Stimulated activated naive CD8-positive, alpha-beta T cell treated with anti-CD3 and anti-CD28 coated beads, Interleukin-15, Interleukin-2, amounts not matched to agents 100 ng/mL and 50 ng/mL, for 24 hours (primary cell): ENCODE data around the gene FUT6.
"Not testable (repeated sequence)": the region's sequence is repeated elsewhere in the genome, so short reads cannot be mapped to it uniquely, and the experiment has no call there.

Source experiments
- H3K27ac Mint-ChIP-seq: one replicate; pipeline ENCODE4 v1.8.0; 2021; ENCODE audit warnings: mild to moderate bottlenecking, mixed read lengths
- H3K27me3 Mint-ChIP-seq: one replicate; pipeline ENCODE4 v1.8.0; 2021; ENCODE audit warnings: mixed read lengths
- H3K36me3 Mint-ChIP-seq: one replicate; pipeline ENCODE4 v1.8.0; 2021; ENCODE audit warnings: low read depth, mixed read lengths
- H3K4me1 Mint-ChIP-seq: one replicate; pipeline ENCODE4 v1.8.0; 2021; ENCODE audit warnings: low read depth, mixed read lengths
- H3K4me3 Mint-ChIP-seq: one replicate; pipeline ENCODE4 v1.8.0; 2021; ENCODE audit warnings: mild to moderate bottlenecking, mixed read lengths
- H3K9me3 Mint-ChIP-seq: one replicate; pipeline ENCODE4 v1.8.0; 2021; ENCODE audit warnings: mixed read lengths

FUT6 gene

DNA sequence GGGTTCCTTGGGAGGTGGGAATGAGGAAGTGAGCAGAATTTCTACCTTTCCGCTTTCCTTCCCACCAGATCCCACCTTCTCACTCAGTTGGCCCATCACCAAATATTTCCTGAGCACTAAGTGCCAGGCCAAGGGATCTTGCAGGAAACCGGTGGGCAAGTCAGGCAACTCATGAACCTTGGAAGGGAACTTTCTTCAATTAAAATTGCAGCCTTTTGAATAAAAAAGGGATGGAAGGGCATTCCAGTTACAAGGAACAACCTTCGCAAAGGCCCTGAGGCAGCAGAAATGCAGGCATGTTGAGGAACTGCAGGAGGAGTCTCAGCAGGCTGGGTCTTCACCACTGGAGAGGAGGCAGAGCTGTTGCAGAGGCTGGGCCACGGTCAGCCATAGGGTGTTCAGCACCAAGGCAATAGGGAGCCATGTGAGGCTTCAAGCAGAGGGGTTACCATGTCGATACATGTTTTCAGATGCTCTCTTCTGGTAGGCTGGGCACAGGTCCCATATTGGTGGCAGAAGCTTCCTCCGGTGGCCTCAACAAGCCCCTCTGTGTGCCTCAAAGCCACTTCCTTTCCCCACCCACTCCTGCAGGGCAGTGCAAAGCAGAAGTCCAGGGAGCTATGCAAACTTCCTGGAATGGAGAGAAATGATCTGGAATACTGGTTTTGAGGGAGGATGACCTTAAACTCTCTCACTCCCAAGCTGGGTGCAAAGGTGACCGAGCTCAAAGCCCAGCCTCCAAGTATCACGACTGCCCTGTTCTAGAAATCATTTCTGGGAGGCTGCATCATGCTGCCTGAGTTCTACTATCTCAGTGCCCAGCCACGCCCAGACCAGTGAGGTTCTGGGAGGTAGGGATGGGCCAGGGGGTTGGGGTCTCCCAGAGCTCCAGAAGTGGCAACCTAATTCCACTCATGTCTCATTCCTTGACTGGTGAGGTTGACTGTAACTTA, at the start of gene FUT6:
Gene FUT6 (minus strand): TSS at position 638 of the 953 bp plus-strand sequence. CDS start 7,135 bp downstream, outside the sequence.
- Mint-ChIP-seq H3K9me3 (no peaks in the 10 kb centered on the region), H3K27me3 (peaks cover 4% of the 10 kb centered on the region), H3K4me1 (peaks cover 9% of the 10 kb centered on the region), H3K4me3 (no peak within 1 kb of the TSS), H3K36me3 (no peaks in the 10 kb centered on the region), H3K27ac (no peak within 1 kb of the TSS)

DNA sequence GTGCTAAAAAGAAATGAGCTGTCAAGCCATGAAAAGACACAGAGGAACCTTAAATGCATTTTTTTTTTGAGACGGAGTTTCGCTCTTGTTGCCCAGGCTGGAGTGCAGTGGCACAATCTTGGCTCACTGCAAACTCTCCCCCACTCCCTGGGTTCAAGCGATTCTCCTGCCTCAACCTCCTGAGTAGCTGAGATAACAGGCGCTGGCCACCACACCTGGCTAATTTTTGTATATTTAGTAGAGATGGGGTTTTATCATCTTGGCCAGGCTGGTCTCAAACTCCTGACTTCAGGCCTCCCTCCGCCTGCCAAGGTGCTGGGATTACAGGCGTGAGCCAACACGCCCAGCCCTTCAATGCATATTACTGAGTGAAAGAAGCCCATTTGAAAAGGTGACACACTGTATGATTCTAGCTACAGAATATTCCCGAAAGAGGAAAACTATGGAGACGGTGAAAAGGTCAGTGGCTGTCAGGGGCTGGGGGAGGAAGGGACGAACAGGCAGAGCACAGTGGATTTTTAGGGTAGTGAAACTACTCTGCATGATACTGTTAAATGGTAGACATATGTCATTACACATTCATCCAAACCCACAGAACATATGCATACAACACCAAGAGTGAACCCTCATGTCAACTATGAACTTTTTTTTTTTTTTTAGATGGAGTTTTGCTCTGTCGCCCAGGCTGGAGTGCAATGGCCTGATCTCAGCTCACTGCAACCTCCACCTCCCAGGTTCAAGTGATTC, 44.7 kb upstream of the FUT6 start:
- H3K27ac Mint-ChIP-seq, H3K9me3 Mint-ChIP-seq, H3K4me1 Mint-ChIP-seq, H3K36me3 Mint-ChIP-seq, H3K4me3 Mint-ChIP-seq: not testable (repeated sequence)
- peaks cover 19% of the 10 kb centered on the region for H3K27me3 Mint-ChIP-seq

DNA sequence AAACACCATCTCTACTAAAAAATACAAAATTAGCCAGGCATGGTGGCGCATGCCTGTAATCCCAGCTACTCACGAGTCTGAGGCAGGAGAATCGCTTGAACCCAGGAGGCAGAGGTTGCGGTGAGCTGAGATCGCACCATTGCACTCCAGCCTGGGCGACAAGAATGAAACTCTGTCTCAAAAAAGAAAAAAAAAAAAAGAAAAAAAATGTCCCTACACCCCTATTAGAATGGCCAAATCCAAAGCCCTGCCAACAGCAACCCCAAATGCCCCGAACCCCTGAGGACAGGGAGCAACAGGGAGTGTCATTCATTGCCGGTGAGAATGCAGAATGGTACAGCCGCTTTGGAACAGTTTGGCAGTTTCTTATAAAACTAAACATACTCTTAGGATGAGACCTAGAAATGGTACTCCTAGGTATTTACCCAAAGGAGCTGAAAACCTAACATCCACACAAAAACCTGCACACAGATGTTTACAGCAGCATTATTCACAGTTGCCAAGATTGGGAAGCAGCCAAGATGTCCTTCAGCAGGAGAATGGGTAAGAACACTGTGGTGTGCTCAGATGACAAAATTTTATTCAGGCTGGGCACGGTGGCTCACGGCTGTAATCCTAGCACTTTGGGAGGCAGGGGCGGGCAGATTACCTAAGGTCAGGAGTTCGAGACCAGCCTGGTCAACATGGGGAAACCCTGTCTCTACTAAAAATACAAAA, 43.8 kb upstream of the FUT6 start:
- not testable (repeated sequence) for H3K9me3 Mint-ChIP-seq, H3K4me1 Mint-ChIP-seq, H3K36me3 Mint-ChIP-seq, H3K27ac Mint-ChIP-seq, H3K4me3 Mint-ChIP-seq
- peaks cover 19% of the 10 kb centered on the region for H3K27me3 Mint-ChIP-seq

GRCh38 chr19:5882421-5882968, 43.0 kb upstream of the FUT6 start:
- no peak overlapping the region for H3K4me3 Mint-ChIP-seq
- H3K4me1 Mint-ChIP-seq = no peaks in the 10 kb centered on the region
- H3K27ac Mint-ChIP-seq = no peak overlapping the region
- H3K36me3 Mint-ChIP-seq = no peaks in the 10 kb centered on the region
- no peaks in the 10 kb centered on the region for H3K9me3 Mint-ChIP-seq
- peaks cover 20% of the 10 kb centered on the region for H3K27me3 Mint-ChIP-seq

- Mint-ChIP-seq H3K4me1 (no peaks in the 10 kb centered on the region), H3K27me3 (peaks cover 23% of the 10 kb centered on the region), H3K4me3 (no peak overlapping the region), H3K27ac (no peak overlapping the region), H3K9me3 (no peaks in the 10 kb centered on the region), H3K36me3 (no peaks in the 10 kb centered on the region)
Measured at GRCh38 chr19:5881543-5882299, 42.2 kb upstream of the FUT6 start.

GRCh38 chr19:5880604-5881078, 41.1 kb upstream of the FUT6 start:
- Mint-ChIP-seq H3K27me3 (peaks cover 23% of the 10 kb centered on the region), H3K27ac (no peak overlapping the region), H3K4me3 (no peak overlapping the region), H3K4me1 (no peaks in the 10 kb centered on the region), H3K9me3 (no peaks in the 10 kb centered on the region), H3K36me3 (no peaks in the 10 kb centered on the region)

- Mint-ChIP-seq H3K4me3 (no peak overlapping the region), H3K27me3 (peaks cover 18% of the 10 kb centered on the region), H3K36me3 (no peaks in the 10 kb centered on the region), H3K27ac (no peak overlapping the region), H3K9me3 (no peaks in the 10 kb centered on the region), H3K4me1 (no peaks in the 10 kb centered on the region)
Measured at GRCh38 chr19:5880196-5880595, 40.7 kb upstream of the FUT6 start.

DNA sequence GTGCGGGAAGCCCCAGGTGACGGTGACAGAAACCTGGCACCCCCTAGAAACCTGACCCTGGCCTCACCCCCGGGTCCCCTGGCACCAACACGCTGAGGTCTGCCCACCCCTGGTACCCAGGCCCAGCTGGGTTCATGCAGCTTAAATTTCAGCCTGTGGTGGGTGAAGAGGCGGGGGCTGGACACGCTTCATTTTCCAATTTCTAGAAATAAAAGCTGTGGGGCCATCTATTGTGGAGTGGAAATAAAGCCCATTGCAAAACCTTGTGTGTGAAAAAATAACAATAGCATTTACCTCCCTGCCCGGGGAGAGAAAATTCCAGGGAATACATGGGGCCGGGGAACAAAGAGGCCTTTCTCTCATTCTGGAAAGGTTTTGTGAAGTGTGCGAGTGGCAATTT, 38.4 kb upstream of the FUT6 start:
- Mint-ChIP-seq H3K4me1 (no peaks in the 10 kb centered on the region), H3K27ac (no peak overlapping the region), H3K9me3 (no peaks in the 10 kb centered on the region), H3K36me3 (no peaks in the 10 kb centered on the region), H3K27me3 (peaks cover 13% of the 10 kb centered on the region), H3K4me3 (no peak overlapping the region)

GRCh38 chr19:5877427-5877826, 37.9 kb upstream of the FUT6 start:
- no peaks in the 10 kb centered on the region for H3K9me3 Mint-ChIP-seq
- H3K27ac Mint-ChIP-seq = no peak overlapping the region
- peaks cover 10% of the 10 kb centered on the region for H3K27me3 Mint-ChIP-seq

DNA sequence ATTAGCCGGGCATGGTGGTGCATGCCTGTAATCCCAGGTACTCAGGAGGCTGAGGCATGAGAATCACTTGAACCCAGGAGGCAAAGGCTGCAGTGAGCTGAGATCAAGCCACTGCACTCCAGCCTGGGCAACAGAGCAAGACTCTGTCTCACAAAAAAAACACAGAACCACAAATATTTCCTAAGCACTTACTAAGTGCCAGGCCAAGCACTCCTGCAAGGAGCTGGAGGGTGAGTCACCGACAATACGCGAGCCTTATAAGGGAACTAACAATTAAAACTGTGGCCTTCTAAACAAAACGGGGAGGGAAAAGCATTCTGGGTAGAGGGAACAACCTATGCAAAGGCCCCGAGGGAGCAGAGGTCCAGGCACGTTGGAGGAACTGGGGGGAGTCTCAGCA, 35.0 kb upstream of the FUT6 start:
- not testable (repeated sequence) for H3K36me3 Mint-ChIP-seq, H3K9me3 Mint-ChIP-seq, H3K27me3 Mint-ChIP-seq, H3K4me1 Mint-ChIP-seq, H3K27ac Mint-ChIP-seq, H3K4me3 Mint-ChIP-seq

More at GRCh38 chr19:5877427-5877826, 37.9 kb upstream of the FUT6 start:
- no peaks in the 10 kb centered on the region for H3K36me3 Mint-ChIP-seq
- H3K4me3 Mint-ChIP-seq = no peak overlapping the region
- H3K4me1 Mint-ChIP-seq = no peaks in the 10 kb centered on the region

DNA sequence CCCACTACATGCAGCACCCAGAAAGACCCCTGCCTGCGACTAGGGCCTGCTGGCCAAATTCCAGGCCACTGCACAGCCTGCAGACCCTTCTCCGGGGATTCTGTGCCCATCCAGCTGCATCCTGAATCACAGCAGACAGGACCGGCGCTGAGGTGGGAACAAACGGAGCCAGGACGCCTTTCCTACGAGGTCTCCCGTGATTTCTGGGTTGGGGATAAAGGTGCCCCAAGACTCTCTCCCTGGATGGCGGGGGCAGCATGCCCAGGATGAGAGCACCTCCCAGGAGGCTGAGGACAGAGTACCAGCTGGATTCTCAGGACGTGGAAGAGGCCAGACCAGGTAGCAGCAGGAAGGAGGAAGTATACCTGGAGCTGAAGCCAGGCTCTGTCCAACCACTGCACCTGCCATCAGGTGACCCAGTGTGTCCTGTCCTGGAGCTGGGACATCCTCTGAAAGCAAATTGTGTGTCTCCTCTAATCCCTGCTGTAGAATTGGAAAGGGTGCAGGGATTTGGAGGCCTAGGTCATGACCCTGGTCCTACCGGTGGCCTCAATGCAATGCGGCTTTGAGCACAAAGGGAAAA, 34.2 kb upstream of the FUT6 start:
- Mint-ChIP-seq H3K27me3 (peaks cover 3% of the 10 kb centered on the region), H3K4me3 (no peak overlapping the region), H3K36me3 (no peaks in the 10 kb centered on the region), H3K4me1 (no peaks in the 10 kb centered on the region), H3K9me3 (no peaks in the 10 kb centered on the region), H3K27ac (no peak overlapping the region)

GRCh38 chr19:5870986-5871394, 31.5 kb upstream of the FUT6 start:
- Mint-ChIP-seq H3K36me3 (no peaks in the 10 kb centered on the region), H3K9me3 (no peaks in the 10 kb centered on the region), H3K4me1 (no peaks in the 10 kb centered on the region), H3K27ac (no peak overlapping the region), H3K27me3 (no peaks in the 10 kb centered on the region), H3K4me3 (no peak overlapping the region)

DNA sequence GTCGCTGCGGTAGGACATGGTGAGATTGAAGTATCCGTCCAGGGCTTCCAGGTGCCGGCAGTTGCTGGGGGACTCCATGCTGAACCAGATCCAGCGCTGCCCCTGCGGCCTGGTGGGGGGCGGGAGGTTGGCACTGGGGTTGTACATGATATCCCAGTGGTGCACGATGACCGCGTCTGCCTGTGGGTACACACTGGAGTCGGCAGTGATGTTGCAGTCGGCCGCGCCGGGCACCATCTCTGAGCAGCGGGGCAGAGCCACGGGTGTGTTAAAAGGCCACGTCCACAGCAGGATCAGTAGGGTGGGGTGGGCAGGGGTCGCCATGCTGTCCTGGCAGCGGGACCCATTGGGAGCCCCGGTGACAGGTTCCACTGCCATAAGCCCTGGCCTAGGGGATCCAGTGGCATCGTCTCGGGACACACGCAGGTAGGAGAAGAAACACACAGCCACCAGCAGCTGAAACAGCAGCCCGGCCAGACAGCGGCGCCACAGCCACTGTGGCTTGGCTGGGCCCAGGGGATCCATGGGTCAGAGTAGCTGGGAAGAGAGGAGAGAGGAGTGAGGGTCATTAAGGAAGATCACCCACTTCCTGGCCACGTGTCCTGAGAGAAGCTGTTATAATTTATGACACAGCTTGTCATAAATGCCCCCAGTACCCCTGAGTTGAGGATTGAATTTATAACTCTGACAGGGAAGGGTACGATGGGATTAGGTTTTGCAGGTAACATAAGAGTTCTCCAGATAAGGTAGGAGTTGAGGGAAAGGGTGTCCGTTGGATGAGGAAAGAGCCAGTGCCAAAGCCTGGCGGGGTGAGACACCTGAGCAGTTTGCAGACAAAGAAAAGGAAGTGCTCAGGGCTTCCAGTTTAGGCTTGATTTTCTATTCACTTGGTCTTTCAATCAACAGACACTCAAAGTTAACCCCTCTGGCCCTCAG, 28.0 kb upstream of the FUT6 start:
- H3K4me1 Mint-ChIP-seq = no peaks in the 10 kb centered on the region
- H3K27me3 Mint-ChIP-seq = no peaks in the 10 kb centered on the region
- no peak overlapping the region for H3K4me3 Mint-ChIP-seq
- H3K9me3 Mint-ChIP-seq = no peaks in the 10 kb centered on the region
- no peak overlapping the region for H3K27ac Mint-ChIP-seq
- no peaks in the 10 kb centered on the region for H3K36me3 Mint-ChIP-seq
